Loucy (cell line): Measurements from ENCODE around the gene RS1.

Experiments used
- CTCF ChIP-seq: fragments of 200-600 bp; sonication (generic); conservative IDR thresholded peaks from 2 replicates; pipeline ENCODE4 v1.5.1; 2014; ENCODE audit warnings: mild to moderate bottlenecking, antibody characterized with exemption, low read length
- EZH2phosphoT487 ChIP-seq: fragments of 200-600 bp; IDR thresholded peaks from 2 replicates; pipeline ENCODE4 v1.6.1; 2018; ENCODE audit warnings: antibody characterized with exemption, mild to moderate bottlenecking, moderate library complexity, borderline replicate concordance

GRCh38 chrX:18701621-18702361 lies 29.9 kb upstream of the RS1 start:
- TF ChIP-seq CTCF (no peak), EZH2phosphoT487 (no peak)
